WTC11 (cell line): ENCODE results near the gene VTI1A. TPM values are rescaled to one million over a fixed set of nuclear protein-coding genes. Genes with fewer than 3 reads are reported as not detected.

Experiments
- ATAC-seq: fragments of 200-7000 bp; cut with Tn5 transposase; 2 replicates; pipeline ENCODE4 v1.10.0; 2021; ENCODE audit warnings: mild to moderate bottlenecking, moderate library complexity
- CTCF ChIA-PET: fragments of 300-600 bp; sonication (Branson Sonifier 250); formaldehyde crosslinking; loops from one replicate; lab custom pipeline; 2021; ENCODE audit warnings: antibody characterized with exemption; lab: Charles Lee
- POLR2A ChIA-PET: fragments of 350-600 bp; sonication (Branson Sonifier 250); formaldehyde crosslinking; loops from one replicate; lab custom pipeline; 2021; ENCODE audit warnings: antibody characterized with exemption; lab: Charles Lee
- DNase-seq: peaks from one replicate; pipeline ENCODE4 v3.0.0; 2021; ENCODE audit warnings: low spot score
- H3K27ac Mint-ChIP-seq: 2 replicates; pipeline ENCODE4 v1.8.0; 2021; ENCODE audit warnings: mixed read lengths
- H3K27me3 Mint-ChIP-seq: 2 replicates; pipeline ENCODE4 v1.8.0; 2021; ENCODE audit warnings: low read depth, mild to moderate bottlenecking, moderate library complexity, mixed read lengths
- H3K36me3 Mint-ChIP-seq: 2 replicates; pipeline ENCODE4 v1.8.0; 2021; ENCODE audit warnings: mixed read lengths
- H3K4me1 Mint-ChIP-seq: 2 replicates; pipeline ENCODE4 v1.8.0; 2022; ENCODE audit warnings: mixed read lengths
- H3K4me3 Mint-ChIP-seq: 2 replicates; pipeline ENCODE4 v1.8.0; 2021; ENCODE audit warnings: mild to moderate bottlenecking, moderate library complexity, mixed read lengths
- H3K9me3 Mint-ChIP-seq: 2 replicates; pipeline ENCODE4 v1.8.0; 2021; ENCODE audit warnings: mixed read lengths
- AFF4 ChIP-seq: sonication (generic); formaldehyde crosslinking; IDR thresholded peaks from 2 replicates; pipeline ENCODE4 v1.8.1; 2023; ENCODE audit warnings: mild to moderate bottlenecking, missing genetic modification reagents, borderline replicate concordance
- ATF3 ChIP-seq: sonication (generic); formaldehyde crosslinking; conservative IDR thresholded peaks from 2 replicates; pipeline ENCODE4 v1.8.1; 2022; ENCODE audit warnings: mild to moderate bottlenecking, missing genetic modification reagents
- FOXJ3 ChIP-seq: sonication (generic); formaldehyde crosslinking; IDR thresholded peaks from 2 replicates; pipeline ENCODE4 v1.9.0; 2021; ENCODE audit warnings: missing genetic modification reagents, mild to moderate bottlenecking, borderline replicate concordance
- FOXK1 ChIP-seq: sonication (generic); formaldehyde crosslinking; IDR thresholded peaks from 2 replicates; pipeline ENCODE4 v1.8.0; 2022; ENCODE audit warnings: mild to moderate bottlenecking, moderate library complexity, missing genetic modification reagents
- MLX ChIP-seq: sonication (generic); formaldehyde crosslinking; IDR thresholded peaks from 2 replicates; pipeline ENCODE4 v1.8.1; 2023; ENCODE audit warnings: mild to moderate bottlenecking, missing genetic modification reagents, moderate library complexity
- PREB ChIP-seq: sonication (generic); formaldehyde crosslinking; IDR thresholded peaks from 2 replicates; pipeline ENCODE4 v1.8.1; 2022; ENCODE audit warnings: mild to moderate bottlenecking, missing genetic modification reagents, moderate library complexity, borderline replicate concordance
- TCF7 ChIP-seq: sonication (generic); formaldehyde crosslinking; IDR thresholded peaks from 2 replicates; pipeline ENCODE4 v1.8.0; 2022; ENCODE audit warnings: mild to moderate bottlenecking, low read depth, missing genetic modification reagents, moderate library complexity
- ZBTB21 ChIP-seq: sonication (generic); formaldehyde crosslinking; IDR thresholded peaks from 2 replicates; pipeline ENCODE4 v1.8.1; 2023; ENCODE audit warnings: mild to moderate bottlenecking, missing genetic modification reagents, borderline replicate concordance
- ZBTB43 ChIP-seq: sonication (generic); formaldehyde crosslinking; IDR thresholded peaks from 2 replicates; pipeline ENCODE4 v1.8.1; 2023; ENCODE audit warnings: mild to moderate bottlenecking, missing genetic modification reagents
- ZNF281 ChIP-seq: sonication (generic); formaldehyde crosslinking; IDR thresholded peaks from 2 replicates; pipeline ENCODE4 v1.8.0; 2023; ENCODE audit warnings: mild to moderate bottlenecking, missing genetic modification reagents
- ZNF396 ChIP-seq: fragments of 250-450 bp; sonication (Bioruptor Pico); IDR thresholded peaks from 2 replicates; pipeline ENCODE4 v1.8.0; 2021; ENCODE audit warnings: mild to moderate bottlenecking, moderate library complexity, borderline replicate concordance
- ZNF416 ChIP-seq: fragments of 250-450 bp; sonication (Bioruptor Pico); IDR thresholded peaks from 2 replicates; pipeline ENCODE4 v1.9.0; 2021; ENCODE audit warnings: mild to moderate bottlenecking, inconsistent platforms
- ZNF671 ChIP-seq: fragments of 250-450 bp; sonication (Bioruptor Pico); IDR thresholded peaks from 2 replicates; pipeline ENCODE4 v1.8.0; 2021; ENCODE audit warnings: mild to moderate bottlenecking
- total RNA-seq: library from RNA; stranded (reverse); gene quantifications from 3 replicates; pipeline ENCODE4 v1.2.3, GENCODE V29; 2021
- TF ChIP-seq, protein P1 (sequence below): sonication (generic); formaldehyde crosslinking; IDR thresholded peaks from 2 replicates; pipeline ENCODE4 v1.8.0; 2023; ENCODE audit warnings: missing genetic modification reagents
- TF ChIP-seq, protein P2 (sequence below): sonication (generic); formaldehyde crosslinking; IDR thresholded peaks from 2 replicates; pipeline ENCODE4 v1.8.0; 2022; ENCODE audit warnings: mild to moderate bottlenecking, missing genetic modification reagents
- TF ChIP-seq, protein P3 (sequence below): sonication (generic); formaldehyde crosslinking; IDR thresholded peaks from 2 replicates; pipeline ENCODE4 v1.8.0; 2022; ENCODE audit warnings: mild to moderate bottlenecking, missing genetic modification reagents

VTI1A gene
- total RNA-seq, 1 experiment from 2014 or later: 20.1 TPM

DNA sequence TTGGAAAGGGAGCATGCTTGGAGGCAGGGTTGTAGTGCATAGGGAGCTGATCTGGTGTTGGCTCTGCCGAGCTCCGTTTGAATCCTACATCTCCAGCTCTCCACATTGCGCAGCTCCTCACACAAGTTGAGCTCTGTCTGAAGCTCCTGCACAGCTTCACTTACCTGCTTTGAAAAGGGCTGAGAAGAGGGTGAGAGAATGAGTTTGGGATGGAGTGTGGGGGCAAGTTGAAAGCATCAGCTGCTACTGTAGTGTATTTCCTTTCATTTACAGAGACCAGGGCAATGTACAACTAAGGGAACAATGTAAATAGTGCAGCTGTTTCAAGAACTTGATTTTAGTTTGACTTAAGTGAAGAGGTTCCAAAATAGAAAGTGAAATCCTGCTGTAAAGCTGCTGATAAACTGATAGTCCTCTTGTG, 88.5 kb downstream of the VTI1A start (continued):
- no peak for TF ChIP-seq PREB
- no peak for TF ChIP-seq FOXK1 (CRISPR knock-in tag)

DNA sequence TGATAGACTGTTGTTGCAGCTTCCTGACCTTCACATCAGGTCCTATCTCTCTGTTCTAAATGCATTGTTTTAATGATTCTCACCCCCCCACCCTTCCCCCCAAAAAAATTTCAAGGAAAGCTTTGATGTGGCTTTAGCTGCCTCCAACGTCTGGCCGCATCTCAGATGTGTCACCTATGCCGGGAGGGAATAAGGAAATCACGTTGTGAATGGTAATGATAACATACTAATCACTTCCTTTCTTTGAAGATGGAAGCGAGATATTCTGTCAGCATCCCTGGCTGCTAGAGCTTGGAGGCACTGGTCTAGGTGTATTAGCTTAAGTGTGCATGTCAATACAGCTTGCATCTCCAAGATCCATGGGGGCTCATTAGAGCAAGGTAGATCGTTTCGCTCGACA, 89.6 kb downstream of the VTI1A start:
- TF ChIP-seq, protein P1, sequence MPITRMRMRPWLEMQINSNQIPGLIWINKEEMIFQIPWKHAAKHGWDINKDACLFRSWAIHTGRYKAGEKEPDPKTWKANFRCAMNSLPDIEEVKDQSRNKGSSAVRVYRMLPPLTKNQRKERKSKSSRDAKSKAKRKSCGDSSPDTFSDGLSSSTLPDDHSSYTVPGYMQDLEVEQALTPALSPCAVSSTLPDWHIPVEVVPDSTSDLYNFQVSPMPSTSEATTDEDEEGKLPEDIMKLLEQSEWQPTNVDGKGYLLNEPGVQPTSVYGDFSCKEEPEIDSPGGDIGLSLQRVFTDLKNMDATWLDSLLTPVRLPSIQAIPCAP (CRISPR knock-in tag): no peak
- TF ChIP-seq ZNF671 (CRISPR knock-in tag) (no peak), AFF4 (CRISPR knock-in tag) (no peak), TCF7 (CRISPR knock-in tag) (no peak), MLX (CRISPR knock-in tag) (no peak), ZBTB21 (no peak), PREB (no peak), ZNF281 (CRISPR knock-in tag) (no peak), ZBTB43 (CRISPR knock-in tag) (no peak)
- TF ChIP-seq, all 79 proteins: peak for 0
- Mint-ChIP-seq H3K27me3 (no peaks in the 10 kb centered on the region), H3K36me3 (no peaks in the 10 kb centered on the region; the same call in 1 of the 2 replicates), H3K4me3 (no peak overlapping the region), H3K4me1 (peaks cover 8% of the 10 kb centered on the region), H3K9me3 (no peaks in the 10 kb centered on the region), H3K27ac (no peak overlapping the region)
- POLR2A ChIA-PET: interaction anchor here (0.5 kb wide), 1 partner anchor 412 kb away, joined by 3 read pairs; no protein-coding TSS in a partner anchor
- CTCF ChIA-PET: interaction anchor here (0.6 to 1.3 kb wide), 3 partner anchors 10 to 848 kb away, joined by 3 to 4 read pairs (median 4); no protein-coding TSS in a partner anchor
- ATAC-seq: no peak
- DNase-seq: no peak

DNA sequence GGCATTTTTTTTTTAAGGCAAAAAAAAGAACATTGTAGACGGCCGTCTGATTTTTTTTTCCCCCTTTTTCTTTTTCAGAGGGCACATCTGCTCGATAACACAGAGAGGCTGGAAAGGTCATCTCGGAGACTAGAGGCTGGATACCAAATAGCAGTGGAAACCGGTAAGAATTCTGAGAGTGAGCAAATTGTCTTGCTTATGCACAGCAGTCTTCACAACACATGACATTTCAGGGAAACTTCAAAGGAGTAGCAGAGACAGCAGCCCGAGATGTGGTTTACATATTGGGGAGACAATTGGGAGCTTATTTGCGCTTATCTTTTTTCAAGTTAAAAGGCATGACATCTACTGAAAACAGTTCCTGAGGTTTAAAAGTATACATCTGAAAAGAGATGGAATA, 91.2 kb downstream of the VTI1A start:
- no peak overlapping the region for H3K4me3 Mint-ChIP-seq
- H3K4me1 Mint-ChIP-seq: peaks cover 8% of the 10 kb centered on the region
- H3K9me3 Mint-ChIP-seq: 0 out of 2 replicates have a peak, but pooled peaks cover 3% of the 10 kb centered on the region
- ATAC-seq: no peak
- ChIA-PET POLR2A (no interaction called here), CTCF (no interaction called here)
- H3K27ac Mint-ChIP-seq: no peak overlapping the region
- no peak for DNase-seq
- peaks cover 7% of the 10 kb centered on the region for H3K36me3 Mint-ChIP-seq
- no peaks in the 10 kb centered on the region for H3K27me3 Mint-ChIP-seq
- TF ChIP-seq, protein P2, sequence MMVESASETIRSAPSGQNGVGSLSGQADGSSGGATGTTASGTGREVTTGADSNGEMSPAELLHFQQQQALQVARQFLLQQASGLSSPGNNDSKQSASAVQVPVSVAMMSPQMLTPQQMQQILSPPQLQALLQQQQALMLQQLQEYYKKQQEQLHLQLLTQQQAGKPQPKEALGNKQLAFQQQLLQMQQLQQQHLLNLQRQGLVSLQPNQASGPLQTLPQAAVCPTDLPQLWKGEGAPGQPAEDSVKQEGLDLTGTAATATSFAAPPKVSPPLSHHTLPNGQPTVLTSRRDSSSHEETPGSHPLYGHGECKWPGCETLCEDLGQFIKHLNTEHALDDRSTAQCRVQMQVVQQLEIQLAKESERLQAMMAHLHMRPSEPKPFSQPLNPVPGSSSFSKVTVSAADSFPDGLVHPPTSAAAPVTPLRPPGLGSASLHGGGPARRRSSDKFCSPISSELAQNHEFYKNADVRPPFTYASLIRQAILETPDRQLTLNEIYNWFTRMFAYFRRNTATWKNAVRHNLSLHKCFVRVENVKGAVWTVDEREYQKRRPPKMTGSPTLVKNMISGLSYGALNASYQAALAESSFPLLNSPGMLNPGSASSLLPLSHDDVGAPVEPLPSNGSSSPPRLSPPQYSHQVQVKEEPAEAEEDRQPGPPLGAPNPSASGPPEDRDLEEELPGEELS (CRISPR knock-in tag): no peak
- TF ChIP-seq ATF3 (CRISPR knock-in tag) (no peak), ZNF396 (no peak), FOXK1 (CRISPR knock-in tag) (no peak), ZNF416 (no peak), FOXJ3 (no peak)
- TF ChIP-seq, protein P3, sequence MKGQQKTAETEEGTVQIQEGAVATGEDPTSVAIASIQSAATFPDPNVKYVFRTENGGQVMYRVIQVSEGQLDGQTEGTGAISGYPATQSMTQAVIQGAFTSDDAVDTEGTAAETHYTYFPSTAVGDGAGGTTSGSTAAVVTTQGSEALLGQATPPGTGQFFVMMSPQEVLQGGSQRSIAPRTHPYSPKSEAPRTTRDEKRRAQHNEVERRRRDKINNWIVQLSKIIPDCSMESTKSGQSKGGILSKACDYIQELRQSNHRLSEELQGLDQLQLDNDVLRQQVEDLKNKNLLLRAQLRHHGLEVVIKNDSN (CRISPR knock-in tag): no peak
